Nephron (organoid): ENCODE results near the gene GALNT18.

Experiments
- H3K27ac Mint-ChIP-seq, 3 experiments: 2 replicates each; pipeline ENCODE4 v1.8.0; 2020; ENCODE audit warnings: mixed read lengths in 3 of 3, mild to moderate bottlenecking in 2 of 3, moderate library complexity in 1 of 3
- H3K27me3 Mint-ChIP-seq: 2 replicates; pipeline ENCODE4 v1.8.0; 2021; ENCODE audit warnings: low read depth, mild to moderate bottlenecking, moderate library complexity, mixed read lengths
- H3K36me3 Mint-ChIP-seq: 2 replicates; pipeline ENCODE4 v1.8.0; 2020; ENCODE audit warnings: low read depth, mixed read lengths
- H3K4me1 Mint-ChIP-seq: 2 replicates; pipeline ENCODE4 v1.8.0; 2020; ENCODE audit warnings: mixed read lengths
- H3K4me3 Mint-ChIP-seq, 3 experiments: 2 replicates each; pipeline ENCODE4 v1.8.0; 2020; ENCODE audit warnings: mild to moderate bottlenecking in 3 of 3, mixed read lengths in 3 of 3, moderate library complexity in 2 of 3
- H3K9me3 Mint-ChIP-seq: 2 replicates; pipeline ENCODE4 v1.8.0; 2020; ENCODE audit warnings: mixed read lengths
- CTCF ChIP-seq, 3 experiments: fragments of 200-600 bp; sonication (generic); IDR thresholded peaks; one replicate each; pipeline ENCODE4 v1.5.0; 2021; ENCODE audit warnings: antibody characterized with exemption in 3 of 3; ENCODE audit not compliant: unreplicated experiment in 3 of 3

The GALNT18 gene

GRCh38 chr11:11383995-11384394 is 237.8 kb downstream of the GALNT18 start:
- H3K36me3 Mint-ChIP-seq = no peaks in the 10 kb centered on the region
- no peak overlapping the region for H3K27ac Mint-ChIP-seq
- peaks cover 17% of the 10 kb centered on the region for H3K27me3 Mint-ChIP-seq
- H3K4me1 Mint-ChIP-seq = peaks cover 11% of the 10 kb centered on the region
- H3K4me3 Mint-ChIP-seq = no peak overlapping the region
- no peaks in the 10 kb centered on the region for H3K9me3 Mint-ChIP-seq
- no peak for TF ChIP-seq CTCF (IDR thresholded peaks at IDR 0.05; ENCODE audit: unreplicated experiment in 3 of 3)

GRCh38 chr11:11382858-11383532 is 238.8 kb downstream of the GALNT18 start:
- TF ChIP-seq CTCF (IDR thresholded peaks at IDR 0.05; ENCODE audit: unreplicated experiment in 3 of 3) = no peak
- H3K27me3 Mint-ChIP-seq = peaks cover 20% of the 10 kb centered on the region
- H3K4me1 Mint-ChIP-seq = peaks cover 10% of the 10 kb centered on the region
- H3K4me3 Mint-ChIP-seq = no peak overlapping the region
- no peaks in the 10 kb centered on the region for H3K36me3 Mint-ChIP-seq
- H3K9me3 Mint-ChIP-seq = no peaks in the 10 kb centered on the region
- no peak overlapping the region for H3K27ac Mint-ChIP-seq

GRCh38 chr11:11381471-11382105 is 240.2 kb downstream of the GALNT18 start:
- H3K27me3 Mint-ChIP-seq = peaks cover 24% of the 10 kb centered on the region
- no peaks in the 10 kb centered on the region for H3K36me3 Mint-ChIP-seq
- no peak overlapping the region for H3K4me3 Mint-ChIP-seq
- H3K9me3 Mint-ChIP-seq = no peaks in the 10 kb centered on the region
- H3K27ac Mint-ChIP-seq = no peak overlapping the region
- H3K4me1 Mint-ChIP-seq = no peaks in the 10 kb centered on the region
- no peak for TF ChIP-seq CTCF (IDR thresholded peaks at IDR 0.05; ENCODE audit: unreplicated experiment in 3 of 3)

GRCh38 chr11:11380883-11381282 is 240.9 kb downstream of the GALNT18 start:
- no peak overlapping the region for H3K27ac Mint-ChIP-seq
- no peaks in the 10 kb centered on the region for H3K4me1 Mint-ChIP-seq
- H3K27me3 Mint-ChIP-seq = peaks cover 27% of the 10 kb centered on the region
- H3K36me3 Mint-ChIP-seq = no peaks in the 10 kb centered on the region
- H3K4me3 Mint-ChIP-seq = no peak overlapping the region
- TF ChIP-seq CTCF (IDR thresholded peaks at IDR 0.05; ENCODE audit: unreplicated experiment in 3 of 3) = no peak
- H3K9me3 Mint-ChIP-seq = no peaks in the 10 kb centered on the region

- Mint-ChIP-seq H3K27me3 (peaks cover 27% of the 10 kb centered on the region), H3K9me3 (no peaks in the 10 kb centered on the region), H3K4me3 (no peak overlapping the region), H3K36me3 (no peaks in the 10 kb centered on the region), H3K27ac (no peak overlapping the region), H3K4me1 (no peaks in the 10 kb centered on the region)
- TF ChIP-seq CTCF (IDR thresholded peaks at IDR 0.05; ENCODE audit: unreplicated experiment in 3 of 3) = no peak
These were observed 241.5 kb downstream of the GALNT18 start for GRCh38 chr11:11380340-11380739.

GRCh38 chr11:11379661-11380060 is 242.1 kb downstream of the GALNT18 start:
- no peaks in the 10 kb centered on the region for H3K36me3 Mint-ChIP-seq
- H3K4me3 Mint-ChIP-seq = no peak overlapping the region
- no peak for TF ChIP-seq CTCF (IDR thresholded peaks at IDR 0.05; ENCODE audit: unreplicated experiment in 3 of 3)
- H3K4me1 Mint-ChIP-seq = no peaks in the 10 kb centered on the region
- H3K9me3 Mint-ChIP-seq = no peaks in the 10 kb centered on the region
- peaks cover 23% of the 10 kb centered on the region for H3K27me3 Mint-ChIP-seq
- H3K27ac Mint-ChIP-seq = no peak overlapping the region
